Sigmoid colon (tissue), 4 donors: Measurements from ENCODE around the gene ELMO1.

Experiments used
- EP300 ChIP-seq, 4 donors: sonication (generic); formaldehyde crosslinking; IDR thresholded peaks; one replicate each; pipeline ENCODE4 v1.6.1; 2017; ENCODE audit warnings: antibody characterized with exemption in 4 of 4
- POLR2A ChIP-seq, 2 donors: fragments of 450-650 bp; IDR thresholded peaks; one replicate each; pipeline ENCODE4 v1.6.1; 2016; ENCODE audit warnings: antibody characterized with exemption in 2 of 2, mild to moderate bottlenecking in 2 of 2, moderate library complexity in 2 of 2
- TF ChIP-seq, protein P1 (sequence below), 4 experiments: fragments of 450-650 bp in 3 of 4; fragments of 200-600 bp in 1 of 4; IDR thresholded peaks; one replicate each; pipeline ENCODE4 v1.5.1; 2016 to 2019; ENCODE audit warnings: antibody characterized with exemption in 4 of 4, mild to moderate bottlenecking in 3 of 4, moderate library complexity in 2 of 4

DNA sequence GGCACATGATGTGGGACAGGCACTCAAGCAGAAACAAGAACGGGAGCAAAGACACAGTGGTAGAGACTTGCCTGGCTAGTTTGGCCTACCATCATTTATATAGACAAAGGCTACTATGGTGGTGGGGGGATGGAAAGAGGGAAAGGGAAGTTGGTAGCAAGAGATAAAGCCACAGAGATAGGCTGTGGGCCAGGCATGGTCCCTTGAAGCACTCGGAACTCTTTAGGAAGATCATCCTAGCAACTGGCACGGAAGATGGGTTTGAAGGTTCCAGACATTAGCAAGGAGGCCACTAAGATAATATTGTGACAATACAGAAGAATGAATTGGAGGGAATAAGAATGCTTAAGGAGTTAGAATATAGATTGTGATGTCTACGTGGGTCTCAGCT, 319.6 kb downstream of the ELMO1 start:
- TF ChIP-seq, protein P1, sequence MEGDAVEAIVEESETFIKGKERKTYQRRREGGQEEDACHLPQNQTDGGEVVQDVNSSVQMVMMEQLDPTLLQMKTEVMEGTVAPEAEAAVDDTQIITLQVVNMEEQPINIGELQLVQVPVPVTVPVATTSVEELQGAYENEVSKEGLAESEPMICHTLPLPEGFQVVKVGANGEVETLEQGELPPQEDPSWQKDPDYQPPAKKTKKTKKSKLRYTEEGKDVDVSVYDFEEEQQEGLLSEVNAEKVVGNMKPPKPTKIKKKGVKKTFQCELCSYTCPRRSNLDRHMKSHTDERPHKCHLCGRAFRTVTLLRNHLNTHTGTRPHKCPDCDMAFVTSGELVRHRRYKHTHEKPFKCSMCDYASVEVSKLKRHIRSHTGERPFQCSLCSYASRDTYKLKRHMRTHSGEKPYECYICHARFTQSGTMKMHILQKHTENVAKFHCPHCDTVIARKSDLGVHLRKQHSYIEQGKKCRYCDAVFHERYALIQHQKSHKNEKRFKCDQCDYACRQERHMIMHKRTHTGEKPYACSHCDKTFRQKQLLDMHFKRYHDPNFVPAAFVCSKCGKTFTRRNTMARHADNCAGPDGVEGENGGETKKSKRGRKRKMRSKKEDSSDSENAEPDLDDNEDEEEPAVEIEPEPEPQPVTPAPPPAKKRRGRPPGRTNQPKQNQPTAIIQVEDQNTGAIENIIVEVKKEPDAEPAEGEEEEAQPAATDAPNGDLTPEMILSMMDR (IDR thresholded peaks at IDR 0.05), result no peak
- no peak for TF ChIP-seq EP300 (IDR thresholded peaks at IDR 0.05)
- no peak for TF ChIP-seq POLR2A (IDR thresholded peaks at IDR 0.05)
